Naive B cell (primary cell): Measurements from ENCODE around the gene GAK. TPM values are rescaled to one million over a fixed set of nuclear protein-coding genes. Genes with fewer than 3 reads are reported as not detected.

ENCODE experiments used
- ATAC-seq, 2 donors: fragments of 150-1000 bp; cut with Tn5 transposase; 2 replicates each; pipeline ENCODE4 v1.10.0; 2021; ENCODE audit warnings: low read depth in 2 of 2, mild to moderate bottlenecking in 2 of 2, moderate library complexity in 2 of 2
- DNase-seq: peaks from one replicate; pipeline ENCODE4 v3.0.0; 2022
- H3K27ac Mint-ChIP-seq, 6 donors: one replicate each; pipeline ENCODE4 v1.8.0; 2020 to 2022; ENCODE audit warnings: mild to moderate bottlenecking in 6 of 6, mixed read lengths in 6 of 6, moderate library complexity in 5 of 6, inconsistent platforms in 2 of 6
- H3K27me3 Mint-ChIP-seq, 3 donors: one replicate each; pipeline ENCODE4 v1.8.0; 2021 to 2022; ENCODE audit warnings: mixed read lengths in 3 of 3, mild to moderate bottlenecking in 1 of 3
- H3K36me3 Mint-ChIP-seq, 2 donors: one replicate each; pipeline ENCODE4 v1.8.0; 2020 to 2022; ENCODE audit warnings: mixed read lengths in 2 of 2, inconsistent platforms in 1 of 2, mild to moderate bottlenecking in 1 of 2
- H3K4me1 Mint-ChIP-seq, 3 donors: one replicate each; pipeline ENCODE4 v1.8.0; 2020 to 2022; ENCODE audit warnings: mixed read lengths in 3 of 3, inconsistent platforms in 1 of 3, mild to moderate bottlenecking in 1 of 3, moderate library complexity in 1 of 3
- H3K4me3 Mint-ChIP-seq, 8 donors: one replicate each; pipeline ENCODE4 v1.8.0; 2020 to 2022; ENCODE audit warnings: mild to moderate bottlenecking in 8 of 8, mixed read lengths in 8 of 8, moderate library complexity in 8 of 8, inconsistent platforms in 2 of 8
- H3K9me3 Mint-ChIP-seq, 7 donors: one replicate each; pipeline ENCODE4 v1.8.0; 2020 to 2022; ENCODE audit warnings: mixed read lengths in 7 of 7, mild to moderate bottlenecking in 5 of 7, inconsistent platforms in 2 of 7, moderate library complexity in 1 of 7
- polyA plus RNA-seq, 6 donors: library from polyadenylated mRNA; unstranded; fragments of 300-500 nt; fragmentation: Illumina TruSeq; gene quantifications; one replicate each; pipeline ENCODE4 v1.2.3, GENCODE V29; 2021; ENCODE audit warnings: low read depth in 6 of 6

GAK gene
- polyA plus RNA-seq, 6 donors from 2014 or later = 28.5 to 71.3 (median 48.1) TPM

DNA sequence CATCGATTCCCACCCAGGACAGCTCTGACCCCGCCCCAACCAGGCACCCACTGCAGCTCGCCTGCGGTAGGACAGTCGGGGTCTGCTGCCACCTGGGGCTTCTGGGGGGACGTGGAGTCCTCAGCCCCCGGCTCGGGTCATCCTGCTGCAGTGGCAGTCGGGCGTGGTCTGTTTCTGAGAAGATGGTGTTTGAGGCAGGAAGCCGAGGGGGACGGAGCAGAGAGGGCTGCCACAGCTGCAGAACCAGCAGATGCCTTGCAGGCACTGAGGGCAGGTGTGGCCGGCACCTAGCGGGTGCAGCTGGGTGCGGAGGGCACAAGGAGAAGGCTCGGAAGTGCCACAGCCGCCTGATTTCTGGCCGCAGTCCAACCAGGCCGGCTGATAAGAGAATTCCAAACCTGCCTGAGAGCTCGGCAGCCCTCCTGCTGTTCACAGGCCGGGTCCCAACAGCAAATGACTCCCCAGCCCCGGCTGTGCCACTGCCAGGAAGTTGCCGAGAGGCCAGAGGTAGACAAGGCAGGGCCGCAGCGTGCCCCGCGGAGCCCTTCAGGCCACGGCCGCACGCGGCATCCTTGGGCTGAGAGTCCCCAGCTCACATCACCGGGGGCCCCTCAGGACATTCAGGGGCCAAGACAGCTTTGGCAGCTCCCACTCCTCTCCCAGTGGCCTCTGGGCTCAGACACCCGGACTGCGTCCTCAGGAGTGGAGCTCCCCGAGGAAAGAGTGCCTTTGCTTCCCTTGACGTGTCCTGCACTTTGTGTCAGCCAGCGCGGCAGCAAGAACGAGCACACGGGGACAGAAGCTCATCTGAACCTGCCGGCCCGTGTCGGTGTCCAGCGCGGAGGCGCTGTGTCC is 96.7 kb downstream of the GAK start:
- no peak for DNase-seq
- peaks cover 0 to 10% of the 10 kb centered on the region in 2 donors for H3K36me3 Mint-ChIP-seq
- peaks cover 3 to 7% (median 5%) of the 10 kb centered on the region in 3 donors for H3K4me1 Mint-ChIP-seq
- no peak overlapping the region for H3K27ac Mint-ChIP-seq
- peaks cover 0 to 10% (median 0%) of the 10 kb centered on the region in 3 donors for H3K27me3 Mint-ChIP-seq
- H3K4me3 Mint-ChIP-seq = no peak overlapping the region
- peaks cover 6 to 28% (median 12%) of the 10 kb centered on the region in 7 donors for H3K9me3 Mint-ChIP-seq
- no peak for ATAC-seq

DNA sequence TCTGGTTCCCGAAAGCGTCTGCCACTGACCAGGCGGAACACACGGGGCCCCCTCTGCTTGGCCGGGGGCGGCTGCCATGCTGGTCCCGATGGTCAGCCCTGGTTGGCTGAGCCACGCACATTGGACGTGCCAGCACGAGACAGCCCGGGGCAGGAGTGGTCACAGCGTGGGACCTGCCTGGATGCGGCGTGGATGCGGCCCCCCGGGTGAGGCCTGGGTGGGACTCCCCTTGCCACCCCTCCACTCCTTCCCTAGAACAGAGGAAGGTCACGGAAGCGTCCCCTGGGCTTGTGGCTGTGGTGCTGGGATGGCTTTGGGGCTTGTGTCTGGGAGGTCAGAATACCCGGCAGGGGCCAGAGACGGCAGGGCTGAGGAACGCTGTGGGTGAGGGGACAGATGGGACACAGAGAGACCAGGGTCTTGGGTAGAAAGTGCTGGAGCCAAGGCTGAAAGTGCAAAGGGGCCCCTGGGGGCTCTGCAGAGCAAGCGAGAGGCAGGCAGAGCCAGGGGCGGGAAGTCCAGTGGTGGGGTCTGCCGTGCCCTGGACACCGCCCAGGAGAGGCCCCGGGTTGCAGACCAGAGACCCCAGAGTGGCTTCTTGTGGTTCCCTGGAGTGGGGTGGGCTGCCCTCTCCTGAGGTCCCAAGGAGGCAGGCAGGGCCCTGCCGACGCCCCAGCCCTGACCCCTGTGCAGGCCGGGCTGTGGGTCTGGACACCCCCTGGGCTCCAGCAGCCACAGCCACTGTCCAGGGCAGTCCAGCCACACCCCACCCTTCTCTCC is 97.6 kb downstream of the GAK start:
- peaks cover 6 to 25% (median 12%) of the 10 kb centered on the region in 7 donors for H3K9me3 Mint-ChIP-seq

DNA sequence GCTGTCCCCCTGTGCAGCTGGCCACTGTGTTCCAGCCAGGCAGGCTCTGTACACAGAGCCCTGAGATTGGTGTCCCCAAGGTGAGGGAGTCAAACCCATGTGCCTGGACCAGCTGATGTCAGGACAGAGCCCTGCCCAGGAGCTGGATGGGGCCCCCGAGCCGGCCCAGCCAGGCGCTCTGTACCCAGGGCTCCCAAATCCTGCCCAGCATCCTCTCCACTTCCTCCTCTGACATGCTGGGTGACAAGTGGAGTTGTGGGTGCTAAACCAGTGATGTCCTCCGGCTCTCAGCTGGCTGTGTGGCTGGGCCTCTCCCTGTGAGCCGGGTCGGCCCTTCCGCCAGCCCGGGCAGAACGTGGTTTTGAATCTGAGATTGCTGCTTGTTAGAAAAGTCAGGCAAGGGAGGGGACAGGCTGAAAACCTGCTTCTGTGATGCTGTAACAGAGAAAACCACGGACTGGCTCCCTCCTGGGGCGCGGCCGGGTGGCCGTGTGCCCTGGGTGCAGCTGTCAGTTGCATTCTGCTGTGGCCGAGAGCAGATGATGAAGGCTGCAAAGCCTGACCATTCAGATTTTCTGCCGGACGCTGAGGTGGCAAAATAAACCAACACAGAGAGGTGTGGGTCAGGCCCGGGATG is 98.3 kb downstream of the GAK start:
- ATAC-seq = no peak
- Mint-ChIP-seq H3K9me3 (peaks cover 6 to 17% (median 12%) of the 10 kb centered on the region in 7 donors), H3K27ac (no peak overlapping the region), H3K27me3 (peaks cover 0 to 17% (median 1%) of the 10 kb centered on the region in 3 donors), H3K4me1 (peaks cover 3 to 7% (median 5%) of the 10 kb centered on the region in 3 donors), H3K4me3 (no peak overlapping the region), H3K36me3 (peaks cover 0 to 10% of the 10 kb centered on the region in 2 donors)
- DNase-seq = no peak

More for the DNA sequence above, 97.6 kb downstream of the GAK start:
- peaks cover 3 to 7% (median 5%) of the 10 kb centered on the region in 3 donors for H3K4me1 Mint-ChIP-seq
- H3K4me3 Mint-ChIP-seq = peak overlapping the region in 1 of 8 donors; percentile 59
- H3K27ac Mint-ChIP-seq = no peak overlapping the region
- no peak for DNase-seq
- ATAC-seq = no peak
- H3K36me3 Mint-ChIP-seq = peaks cover 0 to 10% of the 10 kb centered on the region in 2 donors
- H3K27me3 Mint-ChIP-seq = peaks cover 0 to 14% (median 0%) of the 10 kb centered on the region in 3 donors

DNA sequence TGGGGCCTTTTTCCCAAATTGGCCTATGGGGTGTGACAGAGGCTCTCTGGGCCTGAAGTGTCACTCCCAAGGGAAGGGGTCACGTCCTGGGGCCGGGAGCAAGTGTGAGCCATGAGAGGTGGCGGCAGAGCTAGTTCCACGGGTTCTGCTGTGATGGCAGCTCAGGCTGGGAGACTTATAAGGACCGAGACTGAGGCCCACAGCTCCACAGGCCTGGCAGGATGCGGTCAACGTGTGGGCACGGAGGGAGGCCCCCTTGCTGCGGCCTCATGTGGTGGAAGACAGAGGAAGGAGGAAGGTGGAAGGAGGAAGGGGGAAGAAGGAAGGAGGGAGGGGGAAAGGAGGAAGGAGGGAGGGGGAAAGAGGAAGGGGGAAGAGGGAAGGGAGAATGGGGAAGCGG is 99.0 kb downstream of the GAK start:
- Mint-ChIP-seq H3K9me3 (peaks cover 6 to 12% (median 12%) of the 10 kb centered on the region in 7 donors), H3K27me3 (peaks cover 2 to 24% (median 8%) of the 10 kb centered on the region in 3 donors), H3K4me3 (peak overlapping the region in 1 of 8 donors; percentile 73), H3K36me3 (peaks cover 0 to 10% of the 10 kb centered on the region in 2 donors), H3K27ac (no peak overlapping the region), H3K4me1 (peaks cover 4 to 7% (median 7%) of the 10 kb centered on the region in 3 donors)
- no peak for DNase-seq
- no peak for ATAC-seq

DNA sequence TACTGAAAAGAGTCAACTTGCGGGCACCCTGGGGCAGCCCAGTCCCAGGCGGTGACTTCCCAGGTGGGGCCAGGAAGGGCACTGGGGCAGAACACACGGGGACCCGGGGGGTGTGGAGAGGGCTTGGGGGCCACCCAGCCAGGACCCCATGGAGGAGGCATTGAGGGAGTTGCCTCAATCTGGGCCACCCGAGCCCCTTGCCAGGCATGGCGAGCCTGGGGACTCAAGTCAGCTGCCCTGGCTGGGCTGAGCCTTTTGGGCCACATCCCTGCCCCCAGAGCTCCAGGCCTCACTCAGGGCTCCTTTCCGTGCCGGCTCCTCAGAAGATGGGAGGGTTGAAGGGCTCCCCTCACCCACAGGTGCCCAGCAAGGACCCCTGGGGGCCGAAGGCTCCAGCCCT is 99.6 kb downstream of the GAK start:
- no peak overlapping the region for H3K4me3 Mint-ChIP-seq
- H3K27ac Mint-ChIP-seq = no peak overlapping the region
- H3K9me3 Mint-ChIP-seq = peaks cover 2 to 7% (median 5%) of the 10 kb centered on the region in 7 donors
- peaks cover 0 to 5% of the 10 kb centered on the region in 2 donors for H3K36me3 Mint-ChIP-seq
- H3K27me3 Mint-ChIP-seq = peaks cover 9 to 30% (median 14%) of the 10 kb centered on the region in 3 donors
- DNase-seq = no peak
- ATAC-seq = no peak
- H3K4me1 Mint-ChIP-seq = peaks cover 7 to 10% (median 9%) of the 10 kb centered on the region in 3 donors

DNA sequence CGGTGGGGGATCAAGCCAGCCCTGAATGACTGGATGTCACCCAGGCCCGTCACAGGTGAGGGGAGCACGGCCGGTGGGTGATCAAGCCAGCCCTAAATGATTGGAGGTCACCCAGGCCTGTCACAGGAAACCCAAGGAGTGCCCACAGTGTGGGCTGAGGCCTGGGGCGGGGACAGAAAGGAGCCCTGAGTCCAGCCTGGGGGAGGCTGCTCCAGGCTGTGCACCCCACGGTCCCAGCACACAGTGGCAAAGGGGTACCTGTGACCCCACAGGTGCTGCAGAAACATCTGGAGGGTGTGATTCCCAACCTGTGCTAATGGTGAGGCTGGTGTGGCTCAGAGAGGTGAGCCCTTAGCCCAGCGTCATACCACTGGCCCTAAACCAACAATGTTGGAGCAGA is 100.0 kb downstream of the GAK start:
- Mint-ChIP-seq H3K4me1 (peaks cover 7 to 10% (median 10%) of the 10 kb centered on the region in 3 donors), H3K4me3 (no peak overlapping the region), H3K27me3 (peaks cover 9 to 34% (median 17%) of the 10 kb centered on the region in 3 donors), H3K36me3 (peaks cover 0 to under 1% of the 10 kb centered on the region in 2 donors), H3K27ac (no peak overlapping the region), H3K9me3 (peaks cover 0 to 4% (median 2%) of the 10 kb centered on the region in 7 donors)
- no peak for DNase-seq
- ATAC-seq = no peak

DNA sequence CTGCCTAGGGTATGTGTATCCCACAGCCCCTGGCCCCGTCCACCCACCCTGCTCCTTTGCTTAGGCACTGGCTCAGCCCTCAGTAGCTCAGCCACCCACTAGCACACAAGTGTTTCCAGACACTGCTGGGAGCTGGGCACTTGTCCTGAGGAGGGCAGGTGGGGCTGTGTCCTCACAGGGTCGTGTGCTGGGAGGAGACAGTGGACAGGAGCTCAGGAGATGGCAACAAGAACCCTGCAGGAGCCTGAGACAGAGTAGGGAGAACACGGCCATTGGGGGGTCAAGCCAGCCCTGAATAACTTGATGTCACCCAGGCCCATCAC is 100.7 kb downstream of the GAK start:
- Mint-ChIP-seq H3K9me3 (peaks cover 0 to 4% (median 0%) of the 10 kb centered on the region in 7 donors), H3K36me3 (no peaks in the 10 kb centered on the region), H3K27me3 (peaks cover 9 to 34% (median 17%) of the 10 kb centered on the region in 3 donors), H3K4me1 (peaks cover 7 to 10% (median 10%) of the 10 kb centered on the region in 3 donors), H3K27ac (peak overlapping the region in 2 of 6 donors; percentile 44 to 70), H3K4me3 (no peak overlapping the region)
- ATAC-seq (no peak), DNase-seq (no peak)

DNA sequence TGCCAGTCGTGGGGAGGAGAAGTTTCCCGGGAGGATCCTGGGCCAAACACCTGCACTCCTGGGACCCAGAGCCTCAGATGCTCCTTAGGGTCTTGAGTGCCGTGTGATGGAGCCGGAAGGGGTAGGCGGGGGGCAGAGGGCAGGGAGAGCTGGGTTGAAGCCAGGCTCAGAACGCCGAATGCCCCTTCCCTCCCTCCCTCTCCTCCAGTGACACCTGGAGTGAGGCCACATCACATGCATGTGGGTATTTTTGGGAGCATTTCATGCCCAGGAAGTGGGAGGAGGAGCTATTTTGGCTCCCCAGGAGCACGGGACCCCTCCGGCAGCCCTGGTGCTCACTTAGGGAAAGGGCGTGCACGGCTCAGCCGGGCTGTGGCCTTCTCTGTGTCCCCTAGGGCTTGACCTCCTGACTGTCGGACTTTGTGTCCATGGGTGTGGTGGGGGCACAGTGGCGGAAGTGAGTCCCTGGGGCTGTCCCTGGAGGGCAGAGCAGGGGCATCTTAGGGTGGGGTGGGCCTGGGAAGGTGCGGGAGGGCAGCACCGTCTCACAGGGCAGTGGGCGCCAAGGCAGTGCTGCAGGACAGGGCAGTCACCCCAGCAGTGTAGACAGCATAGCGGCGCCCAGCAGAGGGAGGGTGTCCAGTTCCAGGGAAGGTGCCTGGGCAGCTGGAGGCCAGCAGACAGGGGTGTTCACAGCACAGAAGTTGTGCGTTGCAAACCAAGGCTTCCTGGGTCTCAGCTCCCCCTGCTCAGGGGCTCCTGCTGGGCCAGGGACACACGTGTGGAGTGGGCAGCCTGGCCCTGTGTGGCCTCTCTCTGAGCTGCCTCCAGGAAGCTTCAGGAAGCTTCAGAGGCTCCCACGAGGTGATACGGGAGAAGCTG is 101.3 kb downstream of the GAK start:
- H3K36me3 Mint-ChIP-seq = no peaks in the 10 kb centered on the region
- H3K27me3 Mint-ChIP-seq = peaks cover 9 to 34% (median 17%) of the 10 kb centered on the region in 3 donors
- H3K4me3 Mint-ChIP-seq = no peak overlapping the region
- peaks cover 7 to 10% (median 10%) of the 10 kb centered on the region in 3 donors for H3K4me1 Mint-ChIP-seq
- peaks cover 0 to 4% (median 0%) of the 10 kb centered on the region in 7 donors for H3K9me3 Mint-ChIP-seq
- DNase-seq (no peak), ATAC-seq (no peak)
- H3K27ac Mint-ChIP-seq = peak overlapping the region in 1 of 6 donors; percentile 28

DNA sequence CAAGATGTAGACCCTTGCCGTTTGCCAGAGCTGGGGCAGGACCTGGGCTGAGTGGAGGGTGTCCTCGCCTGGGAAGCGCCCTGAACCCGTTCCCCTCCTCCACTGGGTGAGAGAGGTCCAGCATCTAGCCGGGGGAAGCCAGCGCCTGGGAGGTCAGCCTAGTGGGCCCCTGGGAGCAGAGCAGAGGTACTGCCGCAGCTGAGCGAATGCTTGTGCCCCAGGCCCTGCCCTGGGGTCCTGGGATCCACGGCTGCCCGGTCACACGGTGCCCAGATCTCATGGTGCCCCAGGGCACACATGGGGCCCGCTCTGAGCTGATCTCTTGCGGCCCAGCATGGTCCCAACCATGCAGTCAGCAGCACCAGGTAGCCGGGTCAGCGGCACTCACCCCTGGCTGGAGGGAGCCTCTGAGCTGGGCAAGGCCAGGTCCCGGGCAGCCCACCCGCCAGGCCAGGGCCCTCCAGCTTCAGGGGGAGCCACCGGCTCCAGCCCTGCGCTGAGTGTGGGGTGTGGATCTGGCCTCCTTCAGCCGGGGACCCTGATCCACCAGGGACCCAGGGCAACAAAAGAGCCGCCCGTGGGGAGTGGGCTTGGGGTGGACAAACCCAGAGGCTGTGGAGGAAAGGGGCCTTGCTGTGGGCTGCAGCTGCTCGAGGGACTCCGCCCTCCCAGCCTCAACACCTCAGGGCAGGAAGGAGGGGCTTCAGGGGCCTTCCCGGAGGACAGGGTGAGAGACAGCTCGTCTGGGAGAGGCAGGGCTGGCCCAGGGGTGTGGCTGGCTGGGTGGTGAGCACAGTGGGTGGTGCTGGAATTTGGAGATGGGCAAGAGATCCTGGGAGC is 102.1 kb downstream of the GAK start:
- Mint-ChIP-seq H3K4me1 (peaks cover 7 to 12% (median 10%) of the 10 kb centered on the region in 3 donors), H3K4me3 (no peak overlapping the region), H3K36me3 (no peaks in the 10 kb centered on the region), H3K9me3 (peaks cover 0 to 4% (median 0%) of the 10 kb centered on the region in 7 donors), H3K27ac (peak overlapping the region in 1 of 6 donors; percentile 28), H3K27me3 (peaks cover 9 to 37% (median 21%) of the 10 kb centered on the region in 3 donors)
- no peak for DNase-seq
- ATAC-seq = no peak

DNA sequence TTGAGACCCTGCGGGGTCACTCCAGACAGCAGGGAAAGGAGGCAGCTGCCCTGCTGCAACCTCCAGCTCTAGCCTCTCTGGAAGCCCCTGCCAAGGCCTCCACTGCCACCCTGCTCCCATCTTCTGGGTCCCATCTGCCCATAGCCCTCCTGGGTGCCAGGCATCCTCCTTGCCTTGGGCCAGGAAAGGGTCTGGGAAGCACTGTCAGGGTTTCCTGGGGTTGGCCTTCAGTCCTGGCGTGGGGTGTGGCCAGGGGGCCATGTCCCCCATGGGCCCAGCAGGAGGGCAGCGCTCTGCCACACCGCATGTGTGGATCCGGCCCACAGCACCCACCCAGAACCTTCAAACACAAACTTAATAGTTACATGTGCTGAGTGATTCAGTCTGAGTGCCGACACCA is 102.8 kb downstream of the GAK start:
- H3K36me3 Mint-ChIP-seq = no peaks in the 10 kb centered on the region
- H3K4me1 Mint-ChIP-seq = peaks cover 12 to 16% (median 13%) of the 10 kb centered on the region in 3 donors
- H3K4me3 Mint-ChIP-seq = no peak overlapping the region
- peaks cover 9 to 44% (median 28%) of the 10 kb centered on the region in 3 donors for H3K27me3 Mint-ChIP-seq
- no peak overlapping the region for H3K27ac Mint-ChIP-seq
- peaks cover 0 to 4% (median 0%) of the 10 kb centered on the region in 7 donors for H3K9me3 Mint-ChIP-seq
- no peak for ATAC-seq
- DNase-seq = no peak

DNA sequence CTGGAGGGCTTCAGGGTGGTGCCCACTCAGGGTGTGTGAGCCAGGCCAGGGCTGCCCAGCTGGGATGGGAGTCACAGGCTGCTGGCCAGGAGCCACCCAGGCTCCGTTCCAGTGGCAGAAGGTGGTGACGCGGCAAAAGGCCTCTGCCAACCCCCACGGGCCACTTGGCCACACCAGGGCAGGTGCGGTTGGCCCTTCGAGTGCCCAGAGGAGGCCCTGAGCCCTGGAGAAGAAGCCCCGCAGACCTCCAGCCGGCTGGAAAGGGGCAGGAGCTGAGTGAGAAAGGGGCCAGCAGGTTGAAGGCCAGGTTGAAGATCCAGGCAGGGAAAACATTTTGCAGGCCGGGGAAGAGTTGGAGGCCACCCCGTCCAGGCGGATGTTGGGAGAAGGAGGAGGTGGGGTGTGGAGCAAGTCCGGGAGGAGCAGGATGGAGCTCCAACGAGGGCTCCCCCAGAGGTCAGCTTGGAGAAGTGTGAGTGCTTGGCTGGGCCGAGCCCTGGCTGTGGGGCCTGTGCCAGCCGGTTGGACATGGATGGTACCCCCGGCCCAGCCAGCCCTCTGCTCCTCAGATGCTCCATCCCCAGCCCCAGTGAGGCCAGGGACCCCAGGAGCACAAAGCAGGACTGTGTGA is 103.4 kb downstream of the GAK start:
- peaks cover 9 to 49% (median 32%) of the 10 kb centered on the region in 3 donors for H3K27me3 Mint-ChIP-seq
- no peak for DNase-seq
- H3K36me3 Mint-ChIP-seq = no peaks in the 10 kb centered on the region
- no peak for ATAC-seq
- H3K4me3 Mint-ChIP-seq = peak overlapping the region in 1 of 8 donors; percentile 69
- H3K27ac Mint-ChIP-seq = no peak overlapping the region
- H3K4me1 Mint-ChIP-seq = peaks cover 12 to 16% (median 13%) of the 10 kb centered on the region in 3 donors
- peaks cover 0 to 4% (median 0%) of the 10 kb centered on the region in 7 donors for H3K9me3 Mint-ChIP-seq
